HepG2 (cell line): ENCODE results near the gene CBLN3. TPM values are rescaled to one million over a fixed set of nuclear protein-coding genes. Genes with fewer than 3 reads are reported as not detected.

Source experiments
- E2F5 ChIP-seq: sonication (generic); formaldehyde crosslinking; conservative IDR thresholded peaks from 2 replicates; pipeline ENCODE4 v1.4.0; 2020; ENCODE audit warnings: missing genetic modification reagents
- FOXK2 ChIP-seq: fragments of 450-650 bp; IDR thresholded peaks from 2 replicates; pipeline ENCODE4 v1.6.1; 2016
- GZF1 ChIP-seq: sonication (generic); formaldehyde crosslinking; IDR thresholded peaks from 2 replicates; pipeline ENCODE4 v1.5.1; 2020; ENCODE audit warnings: mild to moderate bottlenecking, missing genetic modification reagents
- MAFG ChIP-seq: sonication (generic); formaldehyde crosslinking; IDR thresholded peaks from 2 replicates; pipeline ENCODE4 v1.5.1; 2020; ENCODE audit warnings: mild to moderate bottlenecking, missing genetic modification reagents
- MBD4 ChIP-seq: IDR thresholded peaks from 2 replicates; pipeline ENCODE4 v1.6.1; 2012; ENCODE audit warnings: low read length, inconsistent platforms, borderline replicate concordance
- MYC ChIP-seq: sonication (generic); formaldehyde crosslinking; IDR thresholded peaks from 2 replicates; pipeline ENCODE4 v1.9.0; 2021; ENCODE audit warnings: missing genetic modification reagents, borderline replicate concordance
- NCOA2 ChIP-seq: sonication (generic); formaldehyde crosslinking; IDR thresholded peaks from 2 replicates; pipeline ENCODE4 v1.8.0; 2022; ENCODE audit warnings: inconsistent platforms
- NFYC ChIP-seq: IDR thresholded peaks from 2 replicates; pipeline ENCODE4 v1.6.1; 2016; ENCODE audit warnings: missing genetic modification reagents, missing compliant biosample characterization
- POLR2AphosphoS2 ChIP-seq: IDR thresholded peaks from 2 replicates; pipeline ENCODE4 v1.6.1; 2011; ENCODE audit warnings: low read depth, low read length, improper control_type of control experiment
- POLR2G ChIP-seq: fragments of 200-400 bp; formaldehyde crosslinking; IDR thresholded peaks from 2 replicates; pipeline ENCODE4 v1.6.1; 2018; ENCODE audit warnings: mild to moderate bottlenecking, low read depth, low read length, moderate library complexity
- RXRA ChIP-seq: sonication (generic); formaldehyde crosslinking; IDR thresholded peaks from 2 replicates; pipeline ENCODE4 v1.5.1; 2020; ENCODE audit warnings: missing genetic modification reagents
- SMYD3 ChIP-seq: sonication (generic); formaldehyde crosslinking; IDR thresholded peaks from 2 replicates; pipeline ENCODE4 v1.8.1; 2023; ENCODE audit warnings: mild to moderate bottlenecking, missing genetic modification reagents
- TBL1XR1 ChIP-seq: fragments of 150-350 bp; IDR thresholded peaks from 2 replicates; pipeline ENCODE4 v1.6.1; 2014; ENCODE audit warnings: borderline replicate concordance, low read length; ENCODE audit not compliant: partially characterized antibody
- ZBTB38 ChIP-seq: sonication (generic); formaldehyde crosslinking; IDR thresholded peaks from 2 replicates; pipeline ENCODE4 v1.5.1; 2020; ENCODE audit warnings: mild to moderate bottlenecking, missing genetic modification reagents
- ZFP36 ChIP-seq: fragments of 150-350 bp; IDR thresholded peaks from 2 replicates; pipeline ENCODE4 v1.6.1; 2018; ENCODE audit warnings: borderline replicate concordance, low read length, low read depth; ENCODE audit not compliant: partially characterized antibody
- ZKSCAN5 ChIP-seq: sonication (generic); formaldehyde crosslinking; IDR thresholded peaks from 2 replicates; pipeline ENCODE4 v1.5.1; 2020; ENCODE audit warnings: mild to moderate bottlenecking, missing genetic modification reagents
- ZMYM2 ChIP-seq: sonication (generic); formaldehyde crosslinking; IDR thresholded peaks from 2 replicates; pipeline ENCODE4 v1.8.0; 2022; ENCODE audit warnings: mild to moderate bottlenecking, missing genetic modification reagents
- ZNF10 ChIP-seq: sonication (generic); formaldehyde crosslinking; IDR thresholded peaks from 2 replicates; pipeline ENCODE4 v1.4.0; 2020; ENCODE audit warnings: mild to moderate bottlenecking, low read depth, missing genetic modification reagents, borderline replicate concordance
- ZNF225 ChIP-seq: sonication (generic); formaldehyde crosslinking; IDR thresholded peaks from 2 replicates; pipeline ENCODE4 v1.4.0; 2020; ENCODE audit warnings: mild to moderate bottlenecking, missing genetic modification reagents
- ZNF503 ChIP-seq: sonication (generic); formaldehyde crosslinking; IDR thresholded peaks from 2 replicates; pipeline ENCODE4 v1.4.0; 2020; ENCODE audit warnings: missing genetic modification reagents
- ZNF737 ChIP-seq: sonication (generic); formaldehyde crosslinking; IDR thresholded peaks from 2 replicates; pipeline ENCODE4 v1.5.0; 2020; ENCODE audit warnings: missing genetic modification reagents, mild to moderate bottlenecking, borderline replicate concordance
- ZNF792 ChIP-seq: IDR thresholded peaks from 2 replicates; pipeline ENCODE4 v1.6.1; 2016
- ZSCAN21 ChIP-seq: sonication (generic); formaldehyde crosslinking; IDR thresholded peaks from 2 replicates; pipeline ENCODE4 v1.8.0; 2022; ENCODE audit warnings: mild to moderate bottlenecking, missing genetic modification reagents, moderate library complexity, borderline replicate concordance
- ZSCAN31 ChIP-seq: sonication (generic); formaldehyde crosslinking; IDR thresholded peaks from 2 replicates; pipeline ENCODE4 v1.5.0; 2020; ENCODE audit warnings: low read depth, mild to moderate bottlenecking, missing genetic modification reagents
- polyA plus RNA-seq, 8 experiments: library from polyadenylated mRNA; depleted of rRNA in 3 of 8; stranded (reverse) in 7 of 8; unstranded in 1 of 8; fragments of >200 nt; fragmentation: Illumina TruSeq in 4 of 8; extraction: Trizol in 4 of 8; gene quantifications; 2 replicates each; pipeline versions ENCODE4 v1.2.1 to v1.2.3, GENCODE V29; 2011 to 2016; ENCODE audit warnings: low read depth in 4 of 8, missing spikeins in 1 of 8, mixed read lengths in 1 of 8; ENCODE audit not compliant: insufficient read depth in 1 of 8
- total RNA-seq, 5 experiments: library from RNA; depleted of rRNA; stranded (reverse); fragments of >200 nt; fragmentation: Illumina TruSeq; extraction: Trizol; gene quantifications; 2 replicates each; pipeline ENCODE4 v1.2.3, GENCODE V29; 2016; ENCODE audit warnings: low read depth in 1 of 5
- TF ChIP-seq, protein P1 (sequence below): sonication (generic); formaldehyde crosslinking; IDR thresholded peaks from 2 replicates; pipeline ENCODE4 v1.5.0; 2020; ENCODE audit warnings: missing genetic modification reagents

CBLN3 gene
- total and polyA plus RNA-seq, 2 of the 13 experiments (the other 11 are each of a cell fraction or from before 2014, with no cell fraction given), result 0.66 to 0.98 TPM

DNA sequence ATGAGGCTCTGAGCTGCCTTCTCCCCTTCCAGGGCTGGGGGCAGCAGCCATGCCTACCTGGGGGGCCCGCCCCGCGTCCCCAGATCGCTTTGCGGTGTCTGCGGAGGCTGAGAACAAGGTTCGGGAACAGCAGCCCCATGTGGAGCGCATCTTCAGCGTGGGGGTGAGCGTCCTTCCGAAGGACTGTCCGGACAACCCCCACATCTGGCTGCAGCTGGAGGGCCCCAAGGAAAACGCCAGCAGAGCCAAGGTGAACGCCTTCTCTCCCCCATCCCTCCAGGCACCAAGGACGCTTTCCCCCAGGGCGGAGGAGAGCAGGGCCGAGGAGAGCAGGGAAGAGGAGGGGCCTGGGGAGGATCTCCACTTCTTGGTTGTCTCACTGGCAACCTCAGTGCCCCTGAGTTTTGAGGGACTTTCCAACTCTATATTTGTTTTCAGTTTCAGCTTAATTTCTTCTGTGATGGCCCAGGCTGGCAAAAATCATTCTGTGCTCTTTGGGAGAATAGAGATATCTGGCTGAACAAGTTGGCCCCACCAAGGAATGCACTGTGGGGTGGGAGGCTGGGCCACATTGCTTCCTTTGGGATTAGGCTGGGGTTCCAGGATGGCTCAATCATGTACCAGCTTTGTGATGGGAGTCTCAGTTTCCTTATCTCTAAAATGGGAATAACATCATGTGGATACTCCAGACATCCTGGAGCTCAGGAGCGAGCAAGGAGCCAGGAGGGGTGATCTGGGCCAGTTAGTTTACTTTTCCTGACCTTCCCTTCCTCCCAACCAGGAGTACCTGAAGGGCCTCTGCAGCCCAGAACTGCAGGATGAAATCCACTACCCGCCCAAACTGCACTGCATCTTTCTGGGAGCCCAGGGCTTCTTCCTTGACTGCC is 1.5 kb upstream of the CBLN3 start (continued):
- peak; percentile 95 for TF ChIP-seq ZBTB38 (CRISPR knock-in tag)
- no peak for TF ChIP-seq MAFG (CRISPR knock-in tag)
- no peak for TF ChIP-seq SMYD3 (CRISPR knock-in tag)
- TF ChIP-seq FOXK2, result no peak
- TF ChIP-seq MYC, result peak; percentile 52
- no peak for TF ChIP-seq TBL1XR1
- TF ChIP-seq GZF1, result peak; percentile 76; the same call in 1 of the 2 replicates
- TF ChIP-seq ZNF225, result no peak; the same call in 1 of the 2 replicates
- no peak for TF ChIP-seq NCOA2
- no peak; the same call in 1 of the 2 replicates for TF ChIP-seq ZSCAN31
- peak; percentile 64; the same call in 1 of the 2 replicates for TF ChIP-seq RXRA (CRISPR knock-in tag)
- TF ChIP-seq ZNF503, result no peak
- no peak; the same call in 1 of the 2 replicates for TF ChIP-seq ZKSCAN5
- TF ChIP-seq POLR2G, result no peak
- no peak for TF ChIP-seq ZNF10 (CRISPR knock-in tag)
- no peak for TF ChIP-seq POLR2AphosphoS2
- TF ChIP-seq E2F5, result no peak
- TF ChIP-seq ZFP36, result no peak
- TF ChIP-seq ZMYM2 (CRISPR knock-in tag), result no peak
- TF ChIP-seq MBD4, result no peak
- TF ChIP-seq ZNF792 (CRISPR knock-in tag), result no peak; the same call in 1 of the 2 replicates
- no peak for TF ChIP-seq NFYC
- TF ChIP-seq, protein P1, sequence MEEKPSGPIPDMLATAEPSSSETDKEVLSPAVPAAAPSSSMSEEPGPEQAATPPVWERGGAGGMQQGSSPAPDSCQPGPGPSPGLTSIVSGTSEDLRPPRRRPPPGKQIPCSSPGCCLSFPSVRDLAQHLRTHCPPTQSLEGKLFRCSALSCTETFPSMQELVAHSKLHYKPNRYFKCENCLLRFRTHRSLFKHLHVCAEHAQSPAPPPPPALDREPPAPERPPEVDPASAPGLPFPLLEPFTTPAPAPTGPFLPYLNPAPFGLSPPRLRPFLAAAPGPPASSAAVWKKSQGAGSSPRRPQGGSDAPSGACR, result peak; percentile 19; the same call in 1 of the 2 replicates
- no peak for TF ChIP-seq ZNF737
- no peak for TF ChIP-seq ZSCAN21 (CRISPR knock-in tag)
